ENCODE measurements around the gene ST8SIA1.
"Not testable (repeated sequence)": the region's sequence is repeated elsewhere in the genome, so short reads cannot be mapped to it uniquely, and the experiment has no call there.

The ST8SIA1 gene

GRCh38 chr12:22334410-22335100 lies at the start of gene ST8SIA1:
Gene ST8SIA1 (minus strand): TSS chr12:22334707. CDS start chr12:22334232, 475 bp downstream.
- no peaks in the 10 kb centered on the region for H3K36me3 Mint-ChIP-seq
- peaks cover 29% of the 10 kb centered on the region for H3K27me3 Mint-ChIP-seq
- H3K4me1 Mint-ChIP-seq (ENCODE audit: low read depth): peaks cover 20% of the 10 kb centered on the region
- H3K9me3 Mint-ChIP-seq (ENCODE audit: low read depth): no peaks in the 10 kb centered on the region
- peak within 1 kb of the TSS; percentile 59 for H3K27ac Mint-ChIP-seq
- H3K4me3 Mint-ChIP-seq: peak within 1 kb of the TSS; percentile 88

DNA sequence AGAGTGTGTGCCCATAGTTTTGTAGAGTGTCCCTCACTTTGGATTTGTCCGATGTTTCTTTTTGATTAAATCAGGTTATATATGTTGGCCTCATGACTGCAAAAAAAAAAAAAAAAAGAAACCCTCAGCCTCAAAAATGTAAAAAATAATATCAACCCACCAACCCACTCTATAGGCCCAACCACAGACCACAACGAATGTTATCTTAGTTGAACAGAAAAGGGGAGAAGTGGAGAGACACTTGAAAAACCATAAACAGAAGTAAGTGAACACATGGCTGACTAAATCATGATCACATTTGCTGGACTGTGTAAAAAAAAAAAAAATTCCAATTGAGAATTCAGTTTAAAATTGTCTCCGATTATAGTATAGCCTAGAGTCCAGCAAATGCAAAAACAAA lies 45.5 kb upstream of the ST8SIA1 start:
- peaks cover 8% of the 10 kb centered on the region for H3K9me3 Mint-ChIP-seq (ENCODE audit: low read depth)

DNA sequence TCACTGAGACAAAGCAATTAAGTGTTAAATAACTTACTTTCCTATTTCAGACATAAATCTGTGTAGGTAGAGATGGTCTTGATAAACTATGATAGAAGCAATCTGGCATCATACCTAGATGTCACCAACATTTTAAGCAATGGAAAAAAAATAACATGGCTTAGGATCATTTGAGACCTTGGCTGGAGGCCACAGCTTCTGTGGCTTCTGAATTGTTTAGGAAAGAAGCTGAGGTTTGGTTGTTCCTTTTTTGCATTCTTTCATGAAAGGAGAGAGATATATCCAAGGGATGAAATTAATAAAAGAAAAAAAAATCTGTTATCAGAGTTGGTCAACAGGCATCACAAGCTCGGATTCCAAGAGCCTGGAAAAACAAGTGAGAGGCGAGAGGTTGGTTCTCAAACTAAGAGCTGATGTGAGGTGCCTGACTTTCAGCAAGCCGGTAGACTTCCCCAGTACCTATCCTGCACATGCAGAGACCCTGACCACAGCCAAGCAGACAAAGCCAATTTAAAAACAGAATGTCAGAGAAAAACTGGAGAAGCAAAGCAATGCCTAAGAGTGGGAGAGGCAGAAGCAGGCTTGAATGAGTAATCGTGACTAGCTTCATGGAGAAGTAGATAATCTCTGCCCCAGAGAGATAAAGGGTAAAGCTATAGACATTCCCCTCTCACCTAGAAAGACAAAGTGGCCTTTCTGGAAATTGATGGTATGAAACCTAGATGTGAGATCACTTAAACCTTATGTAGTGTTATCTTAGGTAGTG lies 43.4 kb upstream of the ST8SIA1 start:
- H3K27me3 Mint-ChIP-seq: peaks cover 4% of the 10 kb centered on the region
- no peak overlapping the region for H3K4me3 Mint-ChIP-seq
- peaks cover 5% of the 10 kb centered on the region for H3K9me3 Mint-ChIP-seq (ENCODE audit: low read depth)
- no peak overlapping the region for H3K27ac Mint-ChIP-seq
- H3K4me1 Mint-ChIP-seq (ENCODE audit: low read depth): peaks cover 5% of the 10 kb centered on the region
- H3K36me3 Mint-ChIP-seq: peaks cover 5% of the 10 kb centered on the region

More for the DNA sequence above, 45.5 kb upstream of the ST8SIA1 start:
- Mint-ChIP-seq H3K27ac (no peak overlapping the region), H3K4me3 (no peak overlapping the region), H3K36me3 (peaks cover 5% of the 10 kb centered on the region), H3K4me1 (ENCODE audit: low read depth) (peaks cover 3% of the 10 kb centered on the region), H3K27me3 (peaks cover 4% of the 10 kb centered on the region)

GRCh38 chr12:22376596-22377150 lies 42.2 kb upstream of the ST8SIA1 start:
- not testable (repeated sequence) for H3K36me3 Mint-ChIP-seq; H3K27me3 Mint-ChIP-seq; H3K27ac Mint-ChIP-seq; H3K9me3 Mint-ChIP-seq (ENCODE audit: low read depth); H3K4me1 Mint-ChIP-seq (ENCODE audit: low read depth); H3K4me3 Mint-ChIP-seq

DNA sequence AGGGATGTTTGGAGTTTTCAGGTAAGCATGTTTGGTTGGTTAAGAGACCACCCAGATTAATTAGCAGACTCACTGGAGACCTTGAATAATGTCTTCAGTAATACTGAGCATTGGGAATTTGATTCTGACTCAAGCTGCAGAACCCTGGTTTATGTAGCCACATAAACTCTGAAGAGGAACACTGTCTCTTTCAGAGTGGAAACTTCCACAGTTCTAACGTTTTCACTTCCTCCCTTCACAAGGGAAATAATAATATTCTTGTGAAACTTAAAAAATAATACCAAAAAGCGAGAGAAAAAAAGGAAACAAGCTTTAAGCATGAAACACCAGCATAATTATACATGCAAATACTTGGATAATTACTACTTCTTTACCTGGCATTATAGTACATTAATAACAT lies 40.0 kb upstream of the ST8SIA1 start:
- no peak overlapping the region for H3K27ac Mint-ChIP-seq

GRCh38 chr12:22372277-22372837 lies 37.9 kb upstream of the ST8SIA1 start:
- Mint-ChIP-seq H3K27ac (no peak overlapping the region), H3K9me3 (ENCODE audit: low read depth) (peaks cover 4% of the 10 kb centered on the region), H3K27me3 (no peaks in the 10 kb centered on the region), H3K36me3 (peaks cover 3% of the 10 kb centered on the region), H3K4me3 (no peak overlapping the region), H3K4me1 (ENCODE audit: low read depth) (peaks cover 2% of the 10 kb centered on the region)

More for the DNA sequence above, 40.0 kb upstream of the ST8SIA1 start:
- no peaks in the 10 kb centered on the region for H3K9me3 Mint-ChIP-seq (ENCODE audit: low read depth)
- H3K27me3 Mint-ChIP-seq: peaks cover 3% of the 10 kb centered on the region
- H3K36me3 Mint-ChIP-seq: no peaks in the 10 kb centered on the region
- peaks cover 2% of the 10 kb centered on the region for H3K4me1 Mint-ChIP-seq (ENCODE audit: low read depth)
- no peak overlapping the region for H3K4me3 Mint-ChIP-seq

- Mint-ChIP-seq H3K27ac (no peak overlapping the region), H3K9me3 (ENCODE audit: low read depth) (peaks cover 4% of the 10 kb centered on the region), H3K36me3 (peaks cover 5% of the 10 kb centered on the region), H3K4me1 (ENCODE audit: low read depth) (no peaks in the 10 kb centered on the region), H3K27me3 (no peaks in the 10 kb centered on the region), H3K4me3 (no peak overlapping the region)
Observed at GRCh38 chr12:22366181-22366580, 31.7 kb upstream of the ST8SIA1 start.

- H3K27me3 Mint-ChIP-seq: peaks cover 5% of the 10 kb centered on the region
- H3K4me1 Mint-ChIP-seq (ENCODE audit: low read depth): no peaks in the 10 kb centered on the region
- no peaks in the 10 kb centered on the region for H3K9me3 Mint-ChIP-seq (ENCODE audit: low read depth)
- no peak overlapping the region for H3K4me3 Mint-ChIP-seq
- H3K27ac Mint-ChIP-seq: no peak overlapping the region
- no peaks in the 10 kb centered on the region for H3K36me3 Mint-ChIP-seq
Observed at GRCh38 chr12:22361785-22362184, 27.3 kb upstream of the ST8SIA1 start.

DNA sequence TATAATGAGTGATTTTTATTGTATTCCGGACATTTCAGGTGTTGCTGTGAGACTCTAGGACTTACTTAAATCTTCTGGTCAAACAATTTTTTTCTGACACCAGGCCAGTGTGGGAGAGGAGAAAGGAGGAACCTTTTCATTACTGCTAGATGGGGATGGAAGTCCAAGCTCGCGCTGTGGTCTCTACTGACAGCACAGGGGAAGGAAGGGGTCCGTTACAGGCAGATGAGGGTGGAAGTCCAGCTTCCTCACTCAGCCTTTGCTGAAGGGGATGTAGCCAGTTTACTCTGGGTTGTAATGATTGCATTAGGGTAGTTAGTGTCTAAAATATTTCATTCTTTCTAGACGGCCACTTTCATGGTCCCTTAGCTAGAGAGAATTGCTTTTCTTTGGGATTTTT lies 26.3 kb upstream of the ST8SIA1 start:
- Mint-ChIP-seq H3K4me3 (no peak overlapping the region), H3K27me3 (peaks cover 5% of the 10 kb centered on the region), H3K27ac (no peak overlapping the region), H3K36me3 (no peaks in the 10 kb centered on the region), H3K9me3 (ENCODE audit: low read depth) (no peaks in the 10 kb centered on the region), H3K4me1 (ENCODE audit: low read depth) (no peaks in the 10 kb centered on the region)

DNA sequence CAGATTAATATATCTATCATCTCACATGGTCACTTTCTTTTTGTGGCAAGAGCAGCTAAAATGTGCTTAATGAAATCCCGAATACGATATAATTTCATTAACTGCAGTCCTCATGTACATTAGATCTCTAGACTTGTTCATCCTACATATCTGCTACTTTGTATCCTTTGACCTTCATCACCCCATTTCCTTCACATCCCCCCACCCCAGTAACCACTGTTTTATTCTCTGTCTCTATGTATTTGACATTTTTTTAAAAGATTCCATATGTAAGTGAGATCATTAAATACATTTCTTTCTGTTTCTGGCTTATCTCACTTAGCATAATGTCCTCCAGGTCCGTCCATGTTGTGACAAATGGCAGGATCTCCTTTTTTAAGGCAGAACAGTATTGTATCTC lies 23.0 kb upstream of the ST8SIA1 start:
- Mint-ChIP-seq H3K4me3 (no peak overlapping the region), H3K9me3 (ENCODE audit: low read depth) (no peaks in the 10 kb centered on the region), H3K27me3 (peaks cover 5% of the 10 kb centered on the region), H3K36me3 (no peaks in the 10 kb centered on the region), H3K27ac (no peak overlapping the region), H3K4me1 (ENCODE audit: low read depth) (no peaks in the 10 kb centered on the region)

- Mint-ChIP-seq H3K36me3 (no peaks in the 10 kb centered on the region), H3K4me3 (no peak overlapping the region), H3K4me1 (ENCODE audit: low read depth) (no peaks in the 10 kb centered on the region), H3K27ac (no peak overlapping the region), H3K27me3 (peaks cover 5% of the 10 kb centered on the region), H3K9me3 (ENCODE audit: low read depth) (no peaks in the 10 kb centered on the region)
Observed at GRCh38 chr12:22356231-22356630, 21.7 kb upstream of the ST8SIA1 start.

DNA sequence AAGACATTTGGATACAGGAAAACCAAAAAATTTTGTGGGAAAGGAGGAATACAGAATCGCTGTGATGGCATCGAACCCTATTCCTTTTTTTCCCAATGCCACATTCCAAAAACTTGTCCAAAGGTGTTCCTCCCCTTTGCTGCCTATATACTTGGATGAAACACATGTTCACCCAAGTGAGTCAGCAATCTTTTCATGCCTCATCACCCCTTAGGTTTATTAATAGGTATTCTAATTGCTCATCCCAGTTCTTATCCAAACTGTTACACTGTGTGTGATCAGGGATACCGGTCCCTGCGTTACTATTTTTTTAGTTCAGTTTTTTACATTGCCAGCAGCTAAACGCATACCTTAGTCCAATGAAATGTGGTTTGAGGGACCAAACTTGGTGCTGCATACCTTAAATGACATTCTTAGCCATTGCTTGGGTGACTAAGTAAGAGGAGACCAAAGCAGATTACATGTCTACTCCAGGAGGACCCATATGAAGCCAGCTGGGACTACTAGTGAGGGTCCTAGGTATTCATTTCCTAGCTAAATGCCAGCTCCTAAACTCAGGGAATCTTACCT lies 20.6 kb upstream of the ST8SIA1 start:
- Mint-ChIP-seq H3K9me3 (ENCODE audit: low read depth) (no peaks in the 10 kb centered on the region), H3K27me3 (peaks cover 2% of the 10 kb centered on the region), H3K27ac (no peak overlapping the region), H3K4me3 (no peak overlapping the region), H3K4me1 (ENCODE audit: low read depth) (no peaks in the 10 kb centered on the region), H3K36me3 (no peaks in the 10 kb centered on the region)

- no peaks in the 10 kb centered on the region for H3K4me1 Mint-ChIP-seq (ENCODE audit: low read depth)
- no peak overlapping the region for H3K4me3 Mint-ChIP-seq
- H3K27ac Mint-ChIP-seq: no peak overlapping the region
- no peaks in the 10 kb centered on the region for H3K9me3 Mint-ChIP-seq (ENCODE audit: low read depth)
- H3K27me3 Mint-ChIP-seq: no peaks in the 10 kb centered on the region
- H3K36me3 Mint-ChIP-seq: no peaks in the 10 kb centered on the region
Observed at GRCh38 chr12:22353615-22354325, 19.3 kb upstream of the ST8SIA1 start.

DNA sequence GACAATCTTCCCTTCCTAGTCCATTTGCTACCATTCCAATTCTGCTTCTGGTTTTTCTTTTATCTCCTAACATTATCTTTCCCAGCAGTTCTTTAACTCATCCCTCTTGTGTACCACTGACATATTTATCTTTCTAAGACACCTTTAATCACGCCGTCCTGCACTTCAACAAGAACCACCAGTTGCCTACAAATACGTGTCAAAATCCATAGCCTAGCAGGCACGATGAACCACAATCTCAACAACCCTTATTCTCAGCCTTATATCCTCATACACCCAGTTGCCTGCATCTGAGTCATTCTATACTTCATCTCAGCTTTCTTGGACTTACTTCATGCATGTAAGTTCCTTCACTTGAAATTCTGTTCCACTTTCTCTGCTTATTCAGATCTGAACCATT lies 16.4 kb upstream of the ST8SIA1 start:
- H3K4me3 Mint-ChIP-seq: no peak overlapping the region
- H3K9me3 Mint-ChIP-seq (ENCODE audit: low read depth): peaks cover 6% of the 10 kb centered on the region
- no peaks in the 10 kb centered on the region for H3K27me3 Mint-ChIP-seq
- no peak overlapping the region for H3K27ac Mint-ChIP-seq
- H3K4me1 Mint-ChIP-seq (ENCODE audit: low read depth): no peaks in the 10 kb centered on the region
- no peaks in the 10 kb centered on the region for H3K36me3 Mint-ChIP-seq
